ENCODE data around the gene RARB.

Gene RARB

GRCh38 chr3:25469558-25469957 lies 41.5 kb downstream of the RARB start:
- TF ChIP-seq ZNF384 (IDR thresholded peaks at IDR 0.05) (no peak), CTBP1 (IDR thresholded peaks at IDR 0.05; ENCODE audit: borderline replicate concordance) (no peak), HDGF (IDR thresholded peaks at IDR 0.05; ENCODE audit: borderline replicate concordance) (no peak), LEF1 (IDR thresholded peaks at IDR 0.05; ENCODE audit: borderline replicate concordance) (no peak), FOXA1 (IDR thresholded peaks at IDR 0.05) (no peak), ARNT (IDR thresholded peaks at IDR 0.05) (no peak), ELF4 (IDR thresholded peaks at IDR 0.05) (no peak), SP1 (IDR thresholded peaks at IDR 0.05) (no peak), L3MBTL2 (conservative IDR thresholded peaks at IDR 0.05) (no peak), SUZ12 (IDR thresholded peaks at IDR 0.05) (no peak), FOXM1 (IDR thresholded peaks at IDR 0.05; ENCODE audit: borderline replicate concordance) (no peak), TARDBP (IDR thresholded peaks at IDR 0.05) (no peak), BHLHE40 (IDR thresholded peaks at IDR 0.05; ENCODE audit: borderline replicate concordance) (no peak), FOXK2 (IDR thresholded peaks at IDR 0.05) (no peak), PKNOX1 (IDR thresholded peaks at IDR 0.05) (no peak), NFRKB (IDR thresholded peaks at IDR 0.05) (no peak)
- CTCF ChIA-PET: no interaction called here
- POLR2A ChIA-PET: no interaction called here
- no peak for DNase-seq (ENCODE audit: extremely low spot score)

GRCh38 chr3:25471081-25471768 lies 43.2 kb downstream of the RARB start:
- ChIA-PET POLR2A (no interaction called here), CTCF (no interaction called here)
- no peak for DNase-seq (ENCODE audit: extremely low spot score)
- TF ChIP-seq FOXK2 (IDR thresholded peaks at IDR 0.05) (no peak), NFRKB (IDR thresholded peaks at IDR 0.05) (no peak), PKNOX1 (IDR thresholded peaks at IDR 0.05) (no peak), SP1 (IDR thresholded peaks at IDR 0.05) (no peak), L3MBTL2 (conservative IDR thresholded peaks at IDR 0.05) (no peak), ARNT (IDR thresholded peaks at IDR 0.05) (no peak), ELF4 (IDR thresholded peaks at IDR 0.05) (no peak), HDGF (IDR thresholded peaks at IDR 0.05; ENCODE audit: borderline replicate concordance) (no peak), CTBP1 (IDR thresholded peaks at IDR 0.05; ENCODE audit: borderline replicate concordance) (no peak), FOXA1 (IDR thresholded peaks at IDR 0.05) (no peak), TARDBP (IDR thresholded peaks at IDR 0.05) (no peak)

GRCh38 chr3:25472153-25472552 lies 44.1 kb downstream of the RARB start:
- ChIA-PET CTCF (interaction anchor here (1.0 kb wide), 1 partner anchor 9 kb away, joined by 3 read pairs; no protein-coding TSS in a partner anchor), POLR2A (no interaction called here)
- no peak for DNase-seq (ENCODE audit: extremely low spot score)
- TF ChIP-seq LEF1 (IDR thresholded peaks at IDR 0.05; ENCODE audit: borderline replicate concordance): no peak
- no peak for TF ChIP-seq ELF4 (IDR thresholded peaks at IDR 0.05)
- TF ChIP-seq SP1 (IDR thresholded peaks at IDR 0.05): no peak
- TF ChIP-seq FOXA1 (IDR thresholded peaks at IDR 0.05): no peak
- TF ChIP-seq NFRKB (IDR thresholded peaks at IDR 0.05): no peak
- TF ChIP-seq ZNF384 (IDR thresholded peaks at IDR 0.05): no peak
- no peak for TF ChIP-seq PKNOX1 (IDR thresholded peaks at IDR 0.05)

GRCh38 chr3:25472731-25473130 lies 44.7 kb downstream of the RARB start:
- DNase-seq (ENCODE audit: extremely low spot score): no peak
- TF ChIP-seq SUZ12 (IDR thresholded peaks at IDR 0.05): no peak
- no peak for TF ChIP-seq ARNT (IDR thresholded peaks at IDR 0.05)
- TF ChIP-seq HDGF (IDR thresholded peaks at IDR 0.05; ENCODE audit: borderline replicate concordance): no peak
- TF ChIP-seq SP1 (IDR thresholded peaks at IDR 0.05): no peak
- TF ChIP-seq FOXK2 (IDR thresholded peaks at IDR 0.05): no peak
- TF ChIP-seq FOXA1 (IDR thresholded peaks at IDR 0.05): no peak
- TF ChIP-seq BHLHE40 (IDR thresholded peaks at IDR 0.05; ENCODE audit: borderline replicate concordance): no peak
- no peak for TF ChIP-seq L3MBTL2 (conservative IDR thresholded peaks at IDR 0.05)
- TF ChIP-seq PKNOX1 (IDR thresholded peaks at IDR 0.05): no peak
- TF ChIP-seq ELF4 (IDR thresholded peaks at IDR 0.05): no peak
- TF ChIP-seq CTBP1 (IDR thresholded peaks at IDR 0.05; ENCODE audit: borderline replicate concordance): no peak
- TF ChIP-seq FOXM1 (IDR thresholded peaks at IDR 0.05; ENCODE audit: borderline replicate concordance): no peak
- POLR2A ChIA-PET: no interaction called here
- CTCF ChIA-PET: interaction anchor here (1.0 kb wide), 1 partner anchor 8 kb away, joined by 3 read pairs; no protein-coding TSS in a partner anchor

- no peak for DNase-seq (ENCODE audit: extremely low spot score)
- ChIA-PET POLR2A (no interaction called here), CTCF (no interaction called here)
- TF ChIP-seq FOXA1 (IDR thresholded peaks at IDR 0.05): no peak
- TF ChIP-seq PKNOX1 (IDR thresholded peaks at IDR 0.05): no peak
- no peak for TF ChIP-seq CTBP1 (IDR thresholded peaks at IDR 0.05; ENCODE audit: borderline replicate concordance)
- no peak for TF ChIP-seq ZNF384 (IDR thresholded peaks at IDR 0.05)
- TF ChIP-seq BHLHE40 (IDR thresholded peaks at IDR 0.05; ENCODE audit: borderline replicate concordance): no peak
- TF ChIP-seq TARDBP (IDR thresholded peaks at IDR 0.05): no peak
- TF ChIP-seq LEF1 (IDR thresholded peaks at IDR 0.05; ENCODE audit: borderline replicate concordance): no peak
- no peak for TF ChIP-seq NFRKB (IDR thresholded peaks at IDR 0.05)
- no peak for TF ChIP-seq SP1 (IDR thresholded peaks at IDR 0.05)
- no peak for TF ChIP-seq ELF4 (IDR thresholded peaks at IDR 0.05)
- TF ChIP-seq SUZ12 (IDR thresholded peaks at IDR 0.05): no peak
- TF ChIP-seq L3MBTL2 (conservative IDR thresholded peaks at IDR 0.05): no peak
- no peak for TF ChIP-seq FOXM1 (IDR thresholded peaks at IDR 0.05; ENCODE audit: borderline replicate concordance)
- no peak for TF ChIP-seq HDGF (IDR thresholded peaks at IDR 0.05; ENCODE audit: borderline replicate concordance)
- no peak for TF ChIP-seq ARNT (IDR thresholded peaks at IDR 0.05)
- no peak for TF ChIP-seq FOXK2 (IDR thresholded peaks at IDR 0.05)
These were observed 45.2 kb downstream of the RARB start for GRCh38 chr3:25473246-25473645.
